HepG2 (cell line): ENCODE data around the gene ZNF117. TPM values are rescaled to one million over a fixed set of nuclear protein-coding genes. Genes with fewer than 3 reads are reported as not detected.
A peak's percentile ranks its signal among the peaks of the same experiment; 100 is the strongest.

Source experiments
- ATAC-seq: fragments of 200-7000 bp; cut with Tn5 transposase; 3 replicates; pipeline ENCODE4 v1.9.1; 2020; ENCODE audit warnings: mild to moderate bottlenecking, moderate library complexity
- BruUV-seq: library from RNA; stranded (reverse); fragments of 400-500 nt; replicated peaks from 2 replicates; lab custom pipeline; 2021; lab: Mats Ljungman, UMichigan
- CTCF ChIA-PET: fragments of 300-600 bp; formaldehyde crosslinking; extraction: SDS; loops from one replicate; lab custom pipeline; 2021; ENCODE audit warnings: low total read pairs, inconsistent platforms, low intra/inter-chr PET ratio; lab: Yijun Ruan, JAX
- POLR2A ChIA-PET: fragments of 350-600 bp; sonication (Branson Sonifier 250); formaldehyde crosslinking; loops from one replicate; lab custom pipeline; 2020; ENCODE audit warnings: antibody characterized with exemption, inconsistent platforms; lab: Yijun Ruan, JAX
- DNase-seq: peaks from one replicate; pipeline ENCODE4 v3.0.0-alpha.2; 2015; ENCODE audit warnings: low spot score
- FAIRE-seq: peaks from 3 replicates; lab custom pipeline; 2011; peaks lifted over from hg19 to GRCh38; lab: Jason Lieb, UNC
- H2AFZ ChIP-seq: one replicate; pipeline ENCODE4 v1.6.1; 2011; ENCODE audit warnings: low read length, inconsistent platforms
- H3K27ac ChIP-seq: fragments of 300-600 bp; 3 replicates; pipeline ENCODE4 v1.8.0; 2011; ENCODE audit warnings: mixed run types, mild to moderate bottlenecking, mixed read lengths, low read length, inconsistent platforms; ENCODE audit not compliant: insufficient read depth; ENCODE audit errors: extremely low read length
- H3K27me3 ChIP-seq, 2 experiments: fragments of 200-600 bp in 1 of 2; 2 replicates in 1 of 2; 3 replicates in 1 of 2; pipeline versions ENCODE4 v1.6.0 to v1.8.0; 2011; ENCODE audit warnings: low read length in 2 of 2, mild to moderate bottlenecking in 2 of 2, moderate library complexity in 2 of 2, inconsistent platforms in 1 of 2; ENCODE audit not compliant: insufficient read depth in 2 of 2, control insufficient read depth in 1 of 2
- H3K36me3 ChIP-seq, 2 experiments: fragments of 200-600 bp in 1 of 2; replicated peaks in 1 of 2; 2 replicates in 1 of 2; 3 replicates in 1 of 2; pipeline versions ENCODE4 v1.5.1 to v1.8.0; 2011; ENCODE audit warnings: low read length in 2 of 2, inconsistent platforms in 1 of 2; ENCODE audit not compliant: insufficient read depth in 2 of 2, control insufficient read depth in 1 of 2
- H3K4me1 ChIP-seq: 2 replicates; pipeline ENCODE4 v1.5.1; 2012; ENCODE audit warnings: low read length, inconsistent platforms; ENCODE audit not compliant: insufficient read depth
- H3K4me2 ChIP-seq: 2 replicates; pipeline ENCODE4 v1.6.0; 2011; ENCODE audit warnings: low read depth, low read length, inconsistent platforms
- H3K4me3 ChIP-seq, 3 experiments: fragments of 200-600 bp in 1 of 3; sonication (generic), shearing (Covaris generic) in 1 of 3; replicated peaks in 1 of 3; 2 replicates each; pipeline ENCODE4 v1.5.1; 2011 to 2016; ENCODE audit warnings: low read length in 3 of 3, inconsistent platforms in 2 of 3, low read depth in 2 of 3, mild to moderate bottlenecking in 2 of 3, control low read depth in 1 of 3, mixed read lengths in 1 of 3; ENCODE audit not compliant: insufficient read depth in 1 of 3
- H3K79me2 ChIP-seq: one replicate; pipeline ENCODE4 v1.6.1; 2011; ENCODE audit warnings: low read length, inconsistent platforms; ENCODE audit not compliant: insufficient read depth
- H3K9ac ChIP-seq: 2 replicates; pipeline ENCODE4 v1.6.0; 2011; ENCODE audit warnings: mild to moderate bottlenecking, low read depth, low read length, inconsistent platforms; ENCODE audit not compliant: insufficient read depth
- H3K9me3 ChIP-seq: 2 replicates; pipeline ENCODE4 v1.5.1; 2012; ENCODE audit warnings: mild to moderate bottlenecking, low read length
- H4K20me1 ChIP-seq: 2 replicates; pipeline ENCODE4 v1.6.0; 2011; ENCODE audit warnings: inconsistent platforms, mild to moderate bottlenecking, low read length, moderate library complexity; ENCODE audit not compliant: insufficient read depth
- ATF7 ChIP-seq, 2 experiments: fragments of 450-650 bp in 1 of 2; sonication (generic) in 1 of 2; formaldehyde crosslinking in 1 of 2; IDR thresholded peaks; 2 replicates each; pipeline versions ENCODE4 v1.4.0 to v1.6.1; 2016 to 2020; ENCODE audit warnings: antibody characterized with exemption in 1 of 2, mild to moderate bottlenecking in 1 of 2, missing genetic modification reagents in 1 of 2
- BHLHE40 ChIP-seq: IDR thresholded peaks from 2 replicates; pipeline ENCODE4 v1.6.1; 2011; ENCODE audit warnings: low read length, improper control_type of control experiment
- CENPX ChIP-seq: sonication (generic); formaldehyde crosslinking; IDR thresholded peaks from 2 replicates; pipeline ENCODE4 v1.9.0; 2021; ENCODE audit warnings: mild to moderate bottlenecking, missing genetic modification reagents, moderate library complexity
- FOSL2 ChIP-seq: sonication (generic); formaldehyde crosslinking; IDR thresholded peaks from 2 replicates; pipeline ENCODE4 v1.4.0; 2020; ENCODE audit warnings: missing genetic modification reagents
- HMGXB4 ChIP-seq, 2 experiments: sonication (generic) in 1 of 2; formaldehyde crosslinking in 1 of 2; IDR thresholded peaks; 2 replicates each; pipeline versions ENCODE4 v1.4.0 to v1.6.1; 2018 to 2020; ENCODE audit warnings: missing genetic modification reagents in 2 of 2, borderline replicate concordance in 1 of 2, low read depth in 1 of 2, mild to moderate bottlenecking in 1 of 2, missing biosample characterization in 1 of 2
- HOXA5 ChIP-seq: sonication (generic); formaldehyde crosslinking; IDR thresholded peaks from 2 replicates; pipeline ENCODE4 v1.4.0; 2020; ENCODE audit warnings: missing genetic modification reagents
- MAF1 ChIP-seq: sonication (generic); formaldehyde crosslinking; IDR thresholded peaks from 2 replicates; pipeline ENCODE4 v1.5.0; 2020; ENCODE audit warnings: missing genetic modification reagents, borderline replicate concordance
- MTA1 ChIP-seq: sonication (generic); formaldehyde crosslinking; IDR thresholded peaks from 2 replicates; pipeline ENCODE4 v1.4.0; 2020; ENCODE audit warnings: missing genetic modification reagents, mild to moderate bottlenecking, borderline replicate concordance
- MXI1 ChIP-seq: IDR thresholded peaks from 3 replicates; pipeline ENCODE4 v1.6.1; 2012; ENCODE audit warnings: low read depth, low read length, inconsistent platforms, borderline replicate concordance
- PBX2 ChIP-seq: IDR thresholded peaks from 2 replicates; pipeline ENCODE4 v1.6.1; 2016; ENCODE audit warnings: control low read depth
- POLR2AphosphoS2 ChIP-seq: IDR thresholded peaks from 2 replicates; pipeline ENCODE4 v1.6.1; 2011; ENCODE audit warnings: low read depth, low read length, improper control_type of control experiment
- SETDB1 ChIP-seq: sonication (generic); formaldehyde crosslinking; IDR thresholded peaks from 2 replicates; pipeline ENCODE4 v1.5.1; 2020; ENCODE audit warnings: missing genetic modification reagents, mild to moderate bottlenecking, borderline replicate concordance
- TCF7L2 ChIP-seq: IDR thresholded peaks from 2 replicates; pipeline ENCODE4 v1.6.1; 2011; ENCODE audit warnings: mild to moderate bottlenecking, low read depth, low read length, moderate library complexity
- TFAP4 ChIP-seq: sonication (generic); IDR thresholded peaks from 2 replicates; pipeline ENCODE4 v1.6.1; 2016; ENCODE audit warnings: low read depth, borderline replicate concordance
- ZBTB7A ChIP-seq: sonication (generic); formaldehyde crosslinking; IDR thresholded peaks from 2 replicates; pipeline ENCODE4 v1.8.0; 2022; ENCODE audit warnings: mild to moderate bottlenecking, missing genetic modification reagents
- ZFP1 ChIP-seq: IDR thresholded peaks from 2 replicates; pipeline ENCODE4 v1.6.1; 2016
- ZNF543 ChIP-seq: sonication (generic); formaldehyde crosslinking; IDR thresholded peaks from 2 replicates; pipeline ENCODE4 v1.4.0; 2020; ENCODE audit warnings: mild to moderate bottlenecking, missing genetic modification reagents
- ZNF740 ChIP-seq: sonication (generic); formaldehyde crosslinking; IDR thresholded peaks from 2 replicates; pipeline ENCODE4 v1.4.0; 2020; ENCODE audit warnings: missing genetic modification reagents
- ZNF747 ChIP-seq: sonication (generic); formaldehyde crosslinking; IDR thresholded peaks from 2 replicates; pipeline ENCODE4 v1.8.1; 2023; ENCODE audit warnings: missing genetic modification reagents, mild to moderate bottlenecking, borderline replicate concordance
- WGBS: methylation state at CpG from one replicate; pipeline ENCODE4 v1.1.6; 2017; ENCODE audit warnings: low lambda C conversion rate; 5-methylcytosine and 5-hydroxymethylcytosine counted together
- in situ Hi-C: cut with HindIII; loops from 2 replicates; pipeline ENCODE4 v1.10.0; 2017; ENCODE audit warnings: low pct_unique_long_range_greater_than_20kb; ENCODE audit not compliant: extremely low pct_ligation_motif_present
- intact Hi-C: fragments of 100-400 bp; cut with micrococcal nuclease; formaldehyde crosslinking; loops from one replicate; pipeline ENCODE4 v1.10.0; 2022; ENCODE audit not compliant: unreplicated experiment
- polyA plus RNA-seq, 8 experiments: library from polyadenylated mRNA; depleted of rRNA in 3 of 8; stranded (reverse) in 7 of 8; unstranded in 1 of 8; fragments of >200 nt; fragmentation: Illumina TruSeq in 4 of 8; extraction: Trizol in 4 of 8; gene quantifications; 2 replicates each; pipeline versions ENCODE4 v1.2.1 to v1.2.3, GENCODE V29; 2011 to 2016; ENCODE audit warnings: low read depth in 4 of 8, missing spikeins in 1 of 8, mixed read lengths in 1 of 8; ENCODE audit not compliant: insufficient read depth in 1 of 8
- total RNA-seq, 5 experiments: library from RNA; depleted of rRNA; stranded (reverse); fragments of >200 nt; fragmentation: Illumina TruSeq; extraction: Trizol; gene quantifications; 2 replicates each; pipeline ENCODE4 v1.2.3, GENCODE V29; 2016; ENCODE audit warnings: low read depth in 1 of 5

Gene ZNF117
- total and polyA plus RNA-seq, 2 of the 13 experiments (the other 11 are each of a cell fraction or from before 2014, with no cell fraction given), result 6.6 to 20.0 TPM

GRCh38 chr7:65002972-65003585 lies 12.2 kb upstream of the ZNF117 start (continued):
- TF ChIP-seq HMGXB4 (CRISPR knock-in tag; IDR thresholded peaks at IDR 0.05; ENCODE audit: borderline replicate concordance in 1 of 2, low read depth in 1 of 2) (0 out of 4 replicates have a peak, but pooled peaks of 1 of the 2 experiments have one; percentile 7), MAF1 (CRISPR knock-in tag) (no peak), POLR2AphosphoS2 (no peak), CENPX (CRISPR knock-in tag) (no peak), HOXA5 (CRISPR knock-in tag) (no peak), BHLHE40 (no peak), SETDB1 (CRISPR knock-in tag) (0 out of 2 replicates have a peak, but pooled peaks have one; percentile 46)

GRCh38 chr7:65001291-65001814 lies 10.5 kb upstream of the ZNF117 start:
- BruUV-seq, result no TSS peak
- Histone ChIP-seq H2AFZ (no peak overlapping the region), H4K20me1 (peaks cover 4% of the 10 kb centered on the region; the same call in 1 of the 2 replicates), H3K27ac (peak overlapping the region; percentile 90), H3K27me3 (no peaks in the 10 kb centered on the region; a peak in 2 of 5 replicates), H3K36me3 (peaks cover 0 to 18% of the 10 kb centered on the region in 2 experiments; a peak in 4 of 5 replicates), H3K79me2 (peaks cover 57% of the 10 kb centered on the region), H3K9ac (peak overlapping the region; percentile 94), H3K4me2 (peak overlapping the region; percentile 84), H3K4me1 (peaks cover 72% of the 10 kb centered on the region), H3K4me3 (peak overlapping the region in 1 of 3 experiments; percentile 12; a peak in 1 of 6 replicates), H3K9me3 (no peaks in the 10 kb centered on the region)
- WGBS, result 0% methylated on average over 1 of the region's 1 CpG
- FAIRE-seq, result no peak
- ChIA-PET CTCF (no interaction called here), POLR2A (interaction anchor here (0.7 to 2.4 kb wide), 4 partner anchors 19 to 80 kb away, joined by 3 to 12 read pairs (median 8); no protein-coding TSS in a partner anchor)
- DNase-seq, result peak; percentile 49
- ATAC-seq, result no peak
- intact Hi-C loops (loop anchor here (5.0 kb wide), 1 partner anchor 36 kb away; no protein-coding TSS in a partner anchor), in situ Hi-C loops (no loop called here)
- TF ChIP-seq FOSL2 (CRISPR knock-in tag) (no peak), MXI1 (no peak), ZBTB7A (CRISPR knock-in tag) (no peak), ZNF543 (peak; percentile 100), ZNF740 (CRISPR knock-in tag) (no peak), TFAP4 (no peak), ZFP1 (CRISPR knock-in tag) (no peak), PBX2 (no peak), ATF7 (IDR thresholded peaks at IDR 0.05) (no peak), ATF7 (CRISPR knock-in tag; IDR thresholded peaks at IDR 0.05) (no peak), ZNF747 (CRISPR knock-in tag) (no peak), MTA1 (CRISPR knock-in tag) (no peak), TCF7L2 (no peak)
